Ovary (tissue), 3 donors: ENCODE results near the gene SPG7.
A peak's percentile ranks its signal among the peaks of the same experiment; 100 is the strongest.

Experiments
- EP300 ChIP-seq: sonication (generic); formaldehyde crosslinking; IDR thresholded peaks from one replicate; pipeline ENCODE4 v1.6.1; 2017; ENCODE audit warnings: antibody characterized with exemption
- POLR2A ChIP-seq: fragments of 450-650 bp; IDR thresholded peaks from one replicate; pipeline ENCODE4 v1.6.1; 2017; ENCODE audit warnings: antibody characterized with exemption, mild to moderate bottlenecking, moderate library complexity
- TF ChIP-seq, protein P1 (sequence below), 3 donors: fragments of 450-650 bp in 2 of 3; fragments of 200-600 bp in 1 of 3; IDR thresholded peaks; one replicate each; pipeline versions ENCODE4 v1.5.1 to v1.8.0; 2016 to 2022; ENCODE audit warnings: antibody characterized with exemption in 3 of 3, mild to moderate bottlenecking in 1 of 3
- donor health status: DM: no; HTN: no; CAD: no.

DNA sequence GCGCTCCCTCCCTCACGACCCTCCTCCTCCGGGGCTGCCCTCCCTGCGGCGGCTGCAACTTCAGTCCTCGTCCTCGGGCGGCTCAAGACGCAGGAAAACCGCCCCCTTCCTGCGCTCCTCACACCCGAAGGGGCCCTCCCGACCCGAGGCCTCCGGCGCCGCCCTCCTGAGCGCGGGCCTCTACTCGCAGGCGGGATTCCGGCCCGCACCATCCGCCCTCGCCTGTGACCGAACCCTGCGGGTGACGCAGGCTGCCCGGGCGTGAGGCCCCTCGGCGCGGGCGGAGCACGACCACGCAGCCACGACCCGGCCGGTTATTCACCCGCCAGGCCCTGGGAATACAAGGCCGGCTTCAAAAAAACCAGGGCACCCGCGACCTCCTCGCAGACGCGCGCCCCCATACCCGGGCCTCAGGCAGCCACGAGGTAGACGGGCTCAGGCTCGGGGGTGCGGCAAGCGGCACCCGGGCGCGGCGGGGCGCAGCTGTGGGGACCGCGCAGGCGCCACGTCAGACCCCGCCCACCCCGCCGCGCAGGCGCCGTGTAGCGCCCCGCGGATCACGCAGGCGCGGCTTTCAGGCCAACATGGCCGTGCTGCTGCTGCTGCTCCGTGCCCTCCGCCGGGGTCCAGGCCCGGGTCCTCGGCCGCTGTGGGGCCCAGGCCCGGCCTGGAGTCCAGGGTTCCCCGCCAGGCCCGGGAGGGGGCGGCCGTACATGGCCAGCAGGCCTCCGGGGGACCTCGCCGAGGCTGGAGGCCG, at the start of gene SPG7:
- TF ChIP-seq, protein P1, sequence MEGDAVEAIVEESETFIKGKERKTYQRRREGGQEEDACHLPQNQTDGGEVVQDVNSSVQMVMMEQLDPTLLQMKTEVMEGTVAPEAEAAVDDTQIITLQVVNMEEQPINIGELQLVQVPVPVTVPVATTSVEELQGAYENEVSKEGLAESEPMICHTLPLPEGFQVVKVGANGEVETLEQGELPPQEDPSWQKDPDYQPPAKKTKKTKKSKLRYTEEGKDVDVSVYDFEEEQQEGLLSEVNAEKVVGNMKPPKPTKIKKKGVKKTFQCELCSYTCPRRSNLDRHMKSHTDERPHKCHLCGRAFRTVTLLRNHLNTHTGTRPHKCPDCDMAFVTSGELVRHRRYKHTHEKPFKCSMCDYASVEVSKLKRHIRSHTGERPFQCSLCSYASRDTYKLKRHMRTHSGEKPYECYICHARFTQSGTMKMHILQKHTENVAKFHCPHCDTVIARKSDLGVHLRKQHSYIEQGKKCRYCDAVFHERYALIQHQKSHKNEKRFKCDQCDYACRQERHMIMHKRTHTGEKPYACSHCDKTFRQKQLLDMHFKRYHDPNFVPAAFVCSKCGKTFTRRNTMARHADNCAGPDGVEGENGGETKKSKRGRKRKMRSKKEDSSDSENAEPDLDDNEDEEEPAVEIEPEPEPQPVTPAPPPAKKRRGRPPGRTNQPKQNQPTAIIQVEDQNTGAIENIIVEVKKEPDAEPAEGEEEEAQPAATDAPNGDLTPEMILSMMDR (IDR thresholded peaks at IDR 0.05): peak in 2 of 3 donors; percentile 14 to 23
- peak; percentile 80 for TF ChIP-seq POLR2A
- TF ChIP-seq EP300: no peak
